ENCODE results near the gene COPA. TPM values are rescaled to one million over a fixed set of nuclear protein-coding genes. Genes with fewer than 3 reads are reported as not detected.

COPA gene
- total and polyA plus RNA-seq, 12 donors = 58.4 to 209 (median 134) TPM

DNA sequence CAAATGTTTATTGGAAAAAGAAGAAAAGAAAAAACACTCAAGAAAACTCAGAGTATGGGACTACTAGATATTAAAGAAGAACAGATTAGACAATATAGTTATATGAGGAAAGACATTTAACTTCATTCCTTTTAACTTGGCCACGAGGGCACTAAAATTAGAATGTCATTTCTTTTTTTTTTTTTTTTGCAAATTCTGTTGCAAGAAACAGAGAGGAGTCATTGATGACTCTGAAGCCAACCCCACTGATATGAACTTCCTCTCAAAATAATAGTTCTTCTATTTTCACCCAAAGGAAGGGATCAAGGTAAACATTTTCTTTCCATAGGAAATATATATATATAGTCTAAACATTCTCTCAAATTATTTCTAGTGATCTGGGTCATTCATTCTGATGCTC lies 33.5 kb downstream of the COPA start:
- WGBS, 4 donors = 33 to 36% (median 34%) methylated on average over 1 of the region's 1 CpG
- TF ChIP-seq POLR2A (IDR thresholded peaks at IDR 0.05) = no peak
- no peak overlapping the region for H3K4me3 ChIP-seq
- DNase-seq = no peak
- peaks cover 0 to 100% of the 10 kb centered on the region in 2 donors for H3K36me3 ChIP-seq (replicated peaks in 1 of 2)
- H3K27ac ChIP-seq = no peak overlapping the region
- H3K4me1 ChIP-seq (replicated peaks in 1 of 2) = no peaks in the 10 kb centered on the region
- intact Hi-C loops (cut with DNase I) = no loop called here
- no peaks in the 10 kb centered on the region for H3K9me3 ChIP-seq (replicated peaks in 1 of 3)
- no peaks in the 10 kb centered on the region for H3K27me3 ChIP-seq

DNA sequence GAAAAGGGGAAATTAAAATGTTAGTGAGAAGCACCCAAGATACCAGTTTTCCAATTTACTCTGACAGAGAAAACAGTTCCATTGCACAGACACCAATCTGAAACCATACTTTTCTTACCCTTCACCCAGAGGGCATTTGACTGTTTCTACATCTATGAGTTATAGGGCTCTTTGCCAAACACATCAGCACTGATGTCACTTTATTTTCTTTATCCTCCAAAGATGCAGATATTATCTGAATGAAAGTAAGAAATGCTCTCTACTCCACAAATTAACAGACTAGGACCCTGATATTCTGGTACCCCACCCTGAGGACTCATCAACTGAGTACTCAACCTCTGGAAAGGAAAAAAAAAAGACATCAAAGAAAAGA lies 33.9 kb downstream of the COPA start:
- DNase-seq = no peak
- Histone ChIP-seq H3K27ac (no peak overlapping the region), H3K9me3 (replicated peaks in 1 of 3) (no peaks in the 10 kb centered on the region), H3K36me3 (replicated peaks in 1 of 2) (peaks cover 0 to 100% of the 10 kb centered on the region in 2 donors), H3K4me3 (no peak overlapping the region), H3K27me3 (no peaks in the 10 kb centered on the region), H3K4me1 (replicated peaks in 1 of 2) (no peaks in the 10 kb centered on the region)
- TF ChIP-seq, protein P1, sequence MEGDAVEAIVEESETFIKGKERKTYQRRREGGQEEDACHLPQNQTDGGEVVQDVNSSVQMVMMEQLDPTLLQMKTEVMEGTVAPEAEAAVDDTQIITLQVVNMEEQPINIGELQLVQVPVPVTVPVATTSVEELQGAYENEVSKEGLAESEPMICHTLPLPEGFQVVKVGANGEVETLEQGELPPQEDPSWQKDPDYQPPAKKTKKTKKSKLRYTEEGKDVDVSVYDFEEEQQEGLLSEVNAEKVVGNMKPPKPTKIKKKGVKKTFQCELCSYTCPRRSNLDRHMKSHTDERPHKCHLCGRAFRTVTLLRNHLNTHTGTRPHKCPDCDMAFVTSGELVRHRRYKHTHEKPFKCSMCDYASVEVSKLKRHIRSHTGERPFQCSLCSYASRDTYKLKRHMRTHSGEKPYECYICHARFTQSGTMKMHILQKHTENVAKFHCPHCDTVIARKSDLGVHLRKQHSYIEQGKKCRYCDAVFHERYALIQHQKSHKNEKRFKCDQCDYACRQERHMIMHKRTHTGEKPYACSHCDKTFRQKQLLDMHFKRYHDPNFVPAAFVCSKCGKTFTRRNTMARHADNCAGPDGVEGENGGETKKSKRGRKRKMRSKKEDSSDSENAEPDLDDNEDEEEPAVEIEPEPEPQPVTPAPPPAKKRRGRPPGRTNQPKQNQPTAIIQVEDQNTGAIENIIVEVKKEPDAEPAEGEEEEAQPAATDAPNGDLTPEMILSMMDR (IDR thresholded peaks at IDR 0.05) = no peak
- no peak for TF ChIP-seq POLR2A (IDR thresholded peaks at IDR 0.05)
- intact Hi-C loops (cut with DNase I) = no loop called here

DNA sequence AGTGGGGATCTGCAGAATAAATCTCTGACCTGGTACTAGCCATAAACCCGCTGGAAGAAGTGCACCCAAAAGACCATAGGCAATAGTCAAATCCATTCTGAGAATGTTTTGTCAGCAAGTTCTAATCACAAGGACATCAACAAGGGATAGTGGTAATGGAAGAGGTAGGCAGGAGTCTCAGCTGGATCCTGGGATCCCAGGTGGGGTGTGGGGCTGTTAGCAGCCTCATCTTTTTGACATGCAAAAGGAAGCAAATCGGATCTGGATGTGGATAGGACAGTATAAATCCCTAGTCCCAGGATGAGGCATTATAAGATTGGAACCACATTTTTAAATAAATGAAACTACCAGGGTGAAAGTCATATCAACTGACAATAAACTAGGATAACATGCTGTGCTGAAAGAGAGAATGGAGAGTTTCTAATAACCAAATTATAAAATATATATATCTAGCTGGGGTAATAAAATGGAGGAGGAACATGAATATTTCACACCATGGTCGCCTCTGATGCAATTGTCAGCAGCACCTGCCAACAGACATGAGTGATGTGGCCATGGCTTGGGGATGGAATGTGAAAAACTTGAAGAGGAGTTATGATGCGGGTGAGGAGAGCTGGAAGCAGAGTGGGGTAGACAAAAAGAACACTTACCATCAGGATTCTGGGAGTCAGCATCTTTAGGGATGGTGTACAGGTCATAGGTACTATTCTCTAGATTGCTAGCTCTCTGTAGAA lies 34.4 kb downstream of the COPA start:
- 81 to 87% (median 86%) methylated on average over 4 of the region's 4 CpGs for WGBS, 4 donors
- no peaks in the 10 kb centered on the region for H3K4me1 ChIP-seq (replicated peaks in 1 of 2)
- no peak for TF ChIP-seq POLR2A (IDR thresholded peaks at IDR 0.05)
- TF ChIP-seq, protein P1 (IDR thresholded peaks at IDR 0.05) = no peak
- no peak overlapping the region for H3K27ac ChIP-seq
- no peak for DNase-seq
- no peaks in the 10 kb centered on the region for H3K9me3 ChIP-seq (replicated peaks in 1 of 3)
- peaks cover 0 to 100% of the 10 kb centered on the region in 2 donors for H3K36me3 ChIP-seq (replicated peaks in 1 of 2)
- no peaks in the 10 kb centered on the region for H3K27me3 ChIP-seq
- intact Hi-C loops (cut with DNase I) = no loop called here
- H3K4me3 ChIP-seq = no peak overlapping the region

DNA sequence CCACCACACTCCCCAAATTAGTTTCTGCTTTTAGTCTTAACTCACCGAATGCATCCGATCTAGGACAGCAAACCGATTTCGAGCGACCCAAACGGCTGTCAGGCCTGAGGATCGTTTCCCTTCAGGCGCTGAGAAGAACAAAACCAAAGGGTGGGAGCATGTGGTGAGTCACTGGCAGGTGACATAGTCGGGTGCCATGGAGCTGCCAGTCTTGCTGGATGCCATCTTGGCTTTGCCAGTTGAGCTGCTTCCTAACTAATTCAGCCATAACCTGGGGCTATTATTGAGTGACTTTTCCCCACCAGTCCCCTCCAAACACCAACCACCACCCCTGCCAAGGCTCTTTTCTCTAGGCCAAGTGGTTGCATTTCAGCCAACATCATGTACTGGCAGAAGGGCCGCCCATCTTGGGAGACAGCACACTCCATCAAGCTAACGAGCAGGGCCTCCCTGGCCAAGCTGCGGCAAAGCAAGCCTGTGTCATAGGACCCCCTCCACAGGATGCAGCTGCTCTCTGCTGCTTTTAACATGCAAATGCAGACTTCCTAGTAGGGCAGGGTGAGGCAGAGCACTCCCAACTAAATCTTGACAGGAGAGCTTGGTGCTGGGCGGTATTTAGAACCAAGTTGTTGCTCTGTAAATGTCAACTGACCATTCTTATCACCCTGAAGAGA lies 35.8 kb downstream of the COPA start:
- H3K36me3 ChIP-seq (replicated peaks in 1 of 2) = peaks cover 0 to 97% of the 10 kb centered on the region in 2 donors

More for the DNA sequence above, 35.8 kb downstream of the COPA start:
- no peak for DNase-seq
- no peaks in the 10 kb centered on the region for H3K27me3 ChIP-seq
- no peak overlapping the region for H3K27ac ChIP-seq
- TF ChIP-seq, protein P1 (IDR thresholded peaks at IDR 0.05) = no peak
- intact Hi-C loops (cut with DNase I) = no loop called here
- 89 to 93% (median 91%) methylated on average over 12 to 13 of the region's 13 CpGs for WGBS, 4 donors
- no peaks in the 10 kb centered on the region for H3K4me1 ChIP-seq (replicated peaks in 1 of 2)
- H3K4me3 ChIP-seq = no peak overlapping the region
- H3K9me3 ChIP-seq (replicated peaks in 1 of 3) = no peaks in the 10 kb centered on the region
